MCF 10A (cell line): ENCODE measurements around the gene RAI14. TPM values are rescaled to one million over a fixed set of nuclear protein-coding genes. Genes with fewer than 3 reads are reported as not detected.
"Not testable (repeated sequence)": the region's sequence is repeated elsewhere in the genome, so short reads cannot be mapped to it uniquely, and the experiment has no call there.

Experiments used
- BruUV-seq: library from RNA; stranded (reverse); fragments of 400-500 nt; replicated peaks from 2 replicates; lab custom pipeline; 2021; lab: Mats Ljungman, UMichigan
- CTCF ChIA-PET: fragments of 300-600 bp; sonication (Branson Sonifier 250); formaldehyde crosslinking; extraction: SDS; loops from one replicate; lab custom pipeline; 2021; ENCODE audit warnings: antibody characterized with exemption, inconsistent platforms; lab: Yijun Ruan, JAX
- POLR2A ChIA-PET: fragments of 300-600, 350-650 bp; sonication (Branson Sonifier 250); formaldehyde crosslinking; extraction: SDS; loops from one replicate; lab custom pipeline; 2020; ENCODE audit warnings: antibody characterized with exemption, inconsistent platforms; lab: Yijun Ruan, JAX
- DNase-seq: peaks from one replicate; pipeline ENCODE4 v3.0.0-alpha.2; 2018; ENCODE audit not compliant: unreplicated experiment
- H3K27ac Mint-ChIP-seq: one replicate; pipeline ENCODE4 v1.8.0; 2022; ENCODE audit warnings: mild to moderate bottlenecking, low read depth, mixed read lengths; ENCODE audit not compliant: unreplicated experiment
- H3K27me3 Mint-ChIP-seq: one replicate; pipeline ENCODE4 v1.8.0; 2022; ENCODE audit warnings: mixed read lengths; ENCODE audit not compliant: insufficient read depth, unreplicated experiment
- H3K36me3 Mint-ChIP-seq: one replicate; pipeline ENCODE4 v1.8.0; 2022; ENCODE audit warnings: mild to moderate bottlenecking, moderate library complexity, mixed read lengths; ENCODE audit not compliant: insufficient read depth, unreplicated experiment
- H3K4me1 Mint-ChIP-seq: one replicate; pipeline ENCODE4 v1.8.0; 2022; ENCODE audit warnings: mixed read lengths; ENCODE audit not compliant: insufficient read depth, unreplicated experiment
- H3K4me3 Mint-ChIP-seq: one replicate; pipeline ENCODE4 v1.8.0; 2022; ENCODE audit warnings: mild to moderate bottlenecking, moderate library complexity, mixed read lengths; ENCODE audit not compliant: unreplicated experiment
- H3K9me3 Mint-ChIP-seq: one replicate; pipeline ENCODE4 v1.8.0; 2022; ENCODE audit warnings: mixed read lengths; ENCODE audit not compliant: unreplicated experiment
- intact Hi-C: fragments of 100-400 bp; cut with micrococcal nuclease; formaldehyde crosslinking; loops from 2 replicates; pipeline ENCODE4 v1.14.1; 2022
- total RNA-seq: library from RNA; stranded (reverse); gene quantifications from 2 replicates; pipeline ENCODE4 v1.2.3, GENCODE V29; 2022
- TF ChIP-seq, protein P1 (sequence below): fragments of 200-600 bp; IDR thresholded peaks from one replicate; pipeline ENCODE4 v1.8.0; 2022; ENCODE audit warnings: antibody characterized with exemption, mild to moderate bottlenecking; ENCODE audit not compliant: unreplicated experiment

Gene RAI14
- total RNA-seq, 1 experiment from 2014 or later: 47.6 TPM

DNA sequence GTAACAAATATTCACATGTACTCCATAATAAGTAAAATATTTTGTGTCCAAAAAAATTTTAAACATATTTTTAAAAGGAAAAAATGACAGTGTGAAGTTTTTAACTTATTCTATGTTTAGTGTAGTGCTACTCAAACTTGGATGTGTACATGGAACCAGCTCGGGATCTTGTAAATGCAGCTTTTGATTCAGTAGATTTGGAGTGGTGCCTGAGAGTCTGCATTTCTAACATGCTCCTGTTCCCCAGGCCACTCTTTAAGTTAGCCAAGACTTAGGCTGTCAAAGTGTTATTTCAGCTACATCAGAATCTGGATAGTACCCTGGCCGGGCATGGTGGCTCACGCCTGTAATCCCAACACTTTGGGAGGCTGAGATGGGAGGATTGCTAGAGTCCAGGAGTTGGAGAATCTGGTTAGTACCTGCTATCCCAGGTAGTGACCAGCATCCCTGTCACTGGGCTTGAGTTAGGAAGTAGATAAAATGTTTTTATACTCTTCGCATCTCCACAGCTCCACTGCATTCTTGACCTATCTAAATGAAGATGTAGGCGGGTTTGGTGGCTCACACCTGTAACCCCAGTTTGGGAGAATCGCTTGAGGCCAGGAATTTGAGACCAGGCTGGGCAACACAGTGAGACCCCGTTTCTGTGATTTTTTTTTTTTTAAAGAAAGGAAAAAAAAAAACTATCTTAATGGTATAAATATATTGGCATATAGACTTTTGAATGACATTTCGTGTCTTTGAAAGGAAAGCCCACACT is 122.1 kb downstream of the RAI14 start:
- DNase-seq: no peak
- H3K9me3 Mint-ChIP-seq: peaks cover 9% of the 10 kb centered on the region
- no TSS peak for BruUV-seq
- ChIA-PET POLR2A (interaction anchor here (0.6 kb wide), 1 partner anchor 66 kb away, joined by 4 read pairs; no protein-coding TSS in a partner anchor), CTCF (interaction anchor here (1.0 kb wide), 1 partner anchor 254 kb away, joined by 3 read pairs; no protein-coding TSS in a partner anchor)
- TF ChIP-seq, protein P1, sequence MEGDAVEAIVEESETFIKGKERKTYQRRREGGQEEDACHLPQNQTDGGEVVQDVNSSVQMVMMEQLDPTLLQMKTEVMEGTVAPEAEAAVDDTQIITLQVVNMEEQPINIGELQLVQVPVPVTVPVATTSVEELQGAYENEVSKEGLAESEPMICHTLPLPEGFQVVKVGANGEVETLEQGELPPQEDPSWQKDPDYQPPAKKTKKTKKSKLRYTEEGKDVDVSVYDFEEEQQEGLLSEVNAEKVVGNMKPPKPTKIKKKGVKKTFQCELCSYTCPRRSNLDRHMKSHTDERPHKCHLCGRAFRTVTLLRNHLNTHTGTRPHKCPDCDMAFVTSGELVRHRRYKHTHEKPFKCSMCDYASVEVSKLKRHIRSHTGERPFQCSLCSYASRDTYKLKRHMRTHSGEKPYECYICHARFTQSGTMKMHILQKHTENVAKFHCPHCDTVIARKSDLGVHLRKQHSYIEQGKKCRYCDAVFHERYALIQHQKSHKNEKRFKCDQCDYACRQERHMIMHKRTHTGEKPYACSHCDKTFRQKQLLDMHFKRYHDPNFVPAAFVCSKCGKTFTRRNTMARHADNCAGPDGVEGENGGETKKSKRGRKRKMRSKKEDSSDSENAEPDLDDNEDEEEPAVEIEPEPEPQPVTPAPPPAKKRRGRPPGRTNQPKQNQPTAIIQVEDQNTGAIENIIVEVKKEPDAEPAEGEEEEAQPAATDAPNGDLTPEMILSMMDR: no peak
- H3K36me3 Mint-ChIP-seq: peaks cover 9% of the 10 kb centered on the region
- no peaks in the 10 kb centered on the region for H3K27me3 Mint-ChIP-seq
- H3K27ac Mint-ChIP-seq: no peak overlapping the region
- no peak overlapping the region for H3K4me3 Mint-ChIP-seq
- H3K4me1 Mint-ChIP-seq: no peaks in the 10 kb centered on the region
- intact Hi-C loops: no loop called here

DNA sequence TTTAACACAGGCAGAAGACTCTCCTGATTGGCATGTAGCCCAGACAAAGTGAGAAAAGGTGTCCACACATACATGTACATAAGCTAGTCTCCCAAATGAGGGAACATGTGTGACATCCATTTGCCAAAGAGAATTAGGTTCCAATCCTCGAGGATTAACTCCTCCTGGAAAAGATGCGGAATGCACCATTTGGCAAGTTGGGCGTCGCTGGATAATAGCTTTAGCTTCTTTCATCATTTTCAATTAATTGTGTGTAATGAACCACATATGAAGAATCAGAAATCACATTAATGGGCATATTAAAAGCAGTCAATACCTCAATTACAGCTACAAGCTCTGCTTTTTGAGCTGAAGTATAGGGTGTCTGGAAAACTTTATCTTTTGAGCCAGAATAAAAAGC is 127.8 kb downstream of the RAI14 start:
- POLR2A ChIA-PET: interaction anchor here (0.7 kb wide), 1 partner anchor 11 kb away, joined by 3 read pairs; no protein-coding TSS in a partner anchor
- CTCF ChIA-PET, H3K36me3 Mint-ChIP-seq, BruUV-seq, H3K9me3 Mint-ChIP-seq, H3K27me3 Mint-ChIP-seq, H3K4me3 Mint-ChIP-seq, intact Hi-C loops, H3K4me1 Mint-ChIP-seq, H3K27ac Mint-ChIP-seq, DNase-seq: not testable (repeated sequence)

DNA sequence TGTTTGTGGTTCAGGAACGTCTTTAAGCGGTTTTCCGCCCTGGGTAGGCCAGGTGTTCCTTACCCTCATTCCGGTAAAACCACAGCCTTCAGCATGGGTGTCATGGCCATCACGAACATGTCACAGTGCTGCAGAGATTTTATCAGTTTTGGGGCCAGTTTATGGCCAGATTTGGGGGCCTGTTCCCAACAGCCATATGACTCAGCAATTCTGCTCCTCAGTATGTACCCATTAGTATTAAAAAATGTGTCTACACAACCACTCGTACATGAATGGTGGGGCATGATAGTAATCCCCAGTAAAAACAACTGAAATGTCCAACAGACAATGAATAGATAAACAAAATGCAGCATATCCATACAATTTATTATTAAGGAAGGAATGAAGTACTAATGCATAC is 130.9 kb downstream of the RAI14 start:
- no TSS peak for BruUV-seq

DNA sequence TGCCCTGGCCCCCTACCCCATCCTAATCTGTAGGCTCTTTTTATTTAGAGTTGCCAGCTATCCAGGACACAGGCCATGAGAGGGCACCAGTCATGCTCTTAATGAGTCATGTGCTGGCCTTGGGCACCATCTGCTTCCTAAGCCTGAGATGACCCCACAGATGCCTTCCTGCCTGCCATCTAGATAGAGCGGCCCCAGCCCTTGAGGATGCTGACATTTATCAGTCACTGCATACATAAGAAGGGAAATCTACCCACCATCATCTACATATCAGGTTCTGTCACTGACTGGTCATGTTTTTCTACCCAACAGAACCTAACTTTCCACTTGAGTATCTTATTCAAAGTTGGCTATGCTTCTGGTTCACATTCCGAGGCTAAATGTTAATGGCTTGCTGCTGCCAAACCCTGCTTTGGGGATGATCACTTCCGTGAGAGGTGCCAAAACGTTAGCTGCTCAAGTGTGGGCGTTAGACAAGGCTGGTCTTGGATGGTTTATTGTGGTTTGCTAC is 132.9 kb downstream of the RAI14 start:
- no peak overlapping the region for H3K27ac Mint-ChIP-seq

More for the DNA sequence above, 130.9 kb downstream of the RAI14 start:
- intact Hi-C loops: no loop called here
- Mint-ChIP-seq H3K4me1 (no peaks in the 10 kb centered on the region), H3K27me3 (no peaks in the 10 kb centered on the region), H3K36me3 (peaks cover 6% of the 10 kb centered on the region), H3K9me3 (no peaks in the 10 kb centered on the region), H3K4me3 (no peak overlapping the region), H3K27ac (no peak overlapping the region)
- CTCF ChIA-PET: interaction anchor here (0.6 kb wide), 1 partner anchor 127 kb away, joined by 3 read pairs; no protein-coding TSS in a partner anchor
- DNase-seq: no peak
- POLR2A ChIA-PET: interaction anchor here (1.2 kb wide), 1 partner anchor 52 kb away, joined by 3 read pairs; no protein-coding TSS in a partner anchor
- TF ChIP-seq, protein P1: no peak

More for the DNA sequence above, 132.9 kb downstream of the RAI14 start:
- Mint-ChIP-seq H3K9me3 (no peaks in the 10 kb centered on the region), H3K4me3 (no peak overlapping the region), H3K27me3 (no peaks in the 10 kb centered on the region), H3K4me1 (no peaks in the 10 kb centered on the region), H3K36me3 (no peaks in the 10 kb centered on the region)
- intact Hi-C loops: no loop called here
- ChIA-PET CTCF (no interaction called here), POLR2A (no interaction called here)
- TF ChIP-seq, protein P1: no peak
- BruUV-seq: no TSS peak
- peak; percentile 18 for DNase-seq
